Skin of body (tissue), 2 donors: ENCODE data around the gene KRTAP29-1. TPM values are rescaled to one million over a fixed set of nuclear protein-coding genes. Genes with fewer than 3 reads are reported as not detected.
A peak's percentile ranks its signal among the peaks of the same experiment; 100 is the strongest.

Experiments
- DNase-seq: peaks from one replicate; lab custom pipeline; 2025; lab: John Stamatoyannopoulos, UW
- total RNA-seq: library from RNA; depleted of rRNA; stranded (reverse); fragments of >200 nt; gene quantifications from one replicate; pipeline ENCODE4 v1.2.3, GENCODE V29; 2014

KRTAP29-1 gene
- total RNA-seq, 1 donor from 2014 or later: 0.39 TPM

DNA sequence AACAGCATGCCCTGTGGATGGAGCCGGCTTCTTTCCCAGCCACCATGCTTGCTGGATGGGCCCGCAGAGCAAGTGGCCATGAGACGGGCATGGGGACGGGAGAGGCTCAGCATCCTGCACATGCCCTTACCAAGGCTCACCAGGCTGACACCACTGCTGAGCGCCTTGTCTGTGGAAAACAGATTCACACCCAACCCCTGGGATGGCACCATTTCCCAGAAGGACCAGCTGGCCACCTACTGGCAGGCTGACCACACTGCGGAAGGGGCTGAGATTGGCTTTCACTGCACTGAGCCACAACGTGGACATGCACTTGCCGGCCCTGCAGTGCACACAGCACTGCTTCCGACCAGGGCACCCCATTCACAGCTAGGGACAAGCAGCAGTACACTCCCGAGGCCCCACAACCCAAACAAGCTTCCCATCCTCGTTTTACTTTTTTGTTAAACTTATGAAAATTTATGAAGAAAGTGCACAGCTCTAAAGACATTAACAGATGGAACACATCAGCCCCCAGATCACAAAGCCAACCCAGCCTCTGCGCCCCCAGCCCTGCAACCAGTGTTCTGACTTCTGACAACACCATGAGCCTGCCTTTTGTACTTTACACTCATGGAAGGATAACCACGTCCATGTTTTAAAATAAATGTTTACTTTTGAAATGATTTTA lies 26.8 kb upstream of the KRTAP29-1 start:
- DNase-seq: no peak

DNA sequence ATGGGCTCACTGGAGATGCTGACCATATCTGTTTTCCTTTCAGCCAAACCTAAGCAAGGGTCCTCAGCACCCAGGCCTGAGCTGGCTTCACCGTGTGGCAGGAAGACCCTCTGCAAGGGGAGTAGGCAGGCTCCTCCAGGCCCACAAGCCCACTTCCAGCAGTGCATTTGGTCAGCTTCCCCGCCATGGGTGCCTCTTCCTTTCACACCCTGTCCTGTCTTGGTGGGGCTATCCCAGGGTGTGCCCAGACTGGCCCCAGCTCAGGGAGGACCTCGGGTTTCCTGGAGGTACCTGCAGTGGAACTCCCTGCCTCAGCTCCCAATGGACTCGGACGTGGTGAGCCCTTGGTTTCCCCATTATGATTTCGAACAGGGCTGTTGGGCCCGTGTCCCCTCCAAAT lies 25.6 kb upstream of the KRTAP29-1 start:
- DNase-seq: no peak

DNA sequence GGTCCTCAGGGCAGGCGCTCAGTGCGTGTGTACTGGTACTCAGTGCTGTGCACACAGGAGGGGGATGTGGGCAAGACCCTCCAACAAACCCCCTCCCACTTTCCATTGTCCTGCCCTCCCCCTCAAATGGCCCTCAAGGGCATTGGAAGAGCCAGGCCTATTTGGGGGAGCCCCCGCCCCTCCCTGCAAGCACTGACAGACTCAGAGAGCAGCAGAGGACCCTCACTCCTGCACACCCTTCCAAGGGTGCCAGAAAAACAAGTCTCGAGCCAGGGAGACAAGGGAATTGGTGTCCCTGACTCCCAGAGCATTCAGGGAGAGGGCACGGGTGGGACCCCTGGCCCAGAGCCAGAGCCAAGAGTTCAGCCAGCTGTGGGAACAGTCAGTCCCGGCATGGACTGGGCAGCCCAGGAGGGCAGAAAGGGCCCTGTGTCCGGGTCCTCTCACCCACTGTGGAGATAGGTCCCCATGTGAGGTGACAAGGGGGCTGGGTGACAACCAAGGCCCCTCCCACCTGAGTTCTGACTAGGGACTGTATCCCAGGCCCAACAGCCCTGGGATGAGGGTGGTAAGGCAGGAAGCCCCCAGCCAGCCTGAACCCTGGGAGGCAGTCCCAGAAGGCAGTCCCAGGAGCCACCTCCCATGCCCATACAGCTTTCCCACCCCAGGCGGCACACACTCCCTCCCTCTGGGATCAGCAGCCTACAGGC lies 24.9 kb upstream of the KRTAP29-1 start:
- no peak for DNase-seq

DNA sequence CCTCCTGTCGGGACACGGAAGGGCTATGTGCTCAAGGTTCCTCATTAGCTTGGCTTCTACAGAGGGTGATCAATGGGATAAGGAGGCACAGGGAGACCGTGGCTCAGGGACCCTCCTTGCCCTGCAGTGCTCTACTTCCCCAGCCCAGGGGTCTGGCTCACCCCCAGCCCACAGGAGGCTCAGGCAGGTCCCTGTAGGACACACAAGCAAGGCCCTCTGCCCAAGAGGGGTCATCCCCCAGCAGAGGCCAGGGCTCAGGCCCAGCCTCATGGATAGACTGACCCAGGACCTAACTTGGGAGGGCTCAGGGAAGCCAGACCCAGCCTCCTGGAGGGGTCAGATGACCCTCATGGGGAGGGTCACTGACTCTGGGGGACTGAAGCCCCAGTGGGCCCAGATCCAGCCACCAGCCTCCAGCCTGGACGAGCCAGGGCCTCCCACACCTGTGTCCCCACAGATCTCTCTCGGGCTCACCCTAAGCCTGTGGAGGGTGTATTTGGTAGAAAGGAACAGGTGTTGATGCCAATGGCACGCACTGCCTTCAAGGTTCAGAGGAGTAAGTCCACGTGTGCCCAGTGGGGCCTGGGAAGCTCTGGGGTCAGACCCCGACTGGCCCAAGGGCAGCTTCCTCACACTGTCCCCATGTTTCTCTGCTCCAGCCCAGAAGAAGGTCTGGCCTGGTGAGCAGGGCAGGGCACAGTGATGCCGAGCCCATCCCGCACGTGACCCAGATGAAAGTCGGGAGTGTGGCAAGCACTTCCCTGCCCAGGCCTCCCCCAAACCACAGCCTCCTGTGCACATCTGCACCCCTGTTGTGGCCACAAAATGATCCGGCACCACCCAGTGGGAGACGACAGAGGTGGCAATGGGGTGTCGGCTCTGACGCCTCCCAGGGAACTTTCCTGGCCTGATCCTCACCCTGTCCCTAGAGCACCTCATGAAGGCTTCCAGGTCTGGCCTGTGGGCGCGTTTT lies 23.8 kb upstream of the KRTAP29-1 start:
- DNase-seq: no peak

DNA sequence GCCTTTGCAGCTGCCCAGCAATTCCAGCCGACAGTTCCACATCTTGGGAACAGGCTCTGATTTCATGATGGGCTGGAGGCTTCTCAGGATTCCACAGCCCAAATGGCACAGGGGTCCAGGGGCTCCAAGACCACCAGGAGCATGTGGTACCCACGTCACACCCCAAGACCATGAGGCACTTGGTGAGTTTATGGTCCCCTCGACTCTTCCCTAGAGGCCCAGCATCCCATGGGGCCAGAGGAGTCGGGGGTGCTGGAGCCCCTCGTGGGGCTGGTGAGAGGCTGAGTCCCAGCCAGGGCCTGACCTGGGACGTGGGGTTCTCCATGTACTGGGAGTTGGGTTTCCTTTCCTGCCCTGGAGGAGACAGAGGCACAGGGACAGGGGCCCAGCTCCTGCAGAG lies 23.0 kb upstream of the KRTAP29-1 start:
- DNase-seq: no peak

DNA sequence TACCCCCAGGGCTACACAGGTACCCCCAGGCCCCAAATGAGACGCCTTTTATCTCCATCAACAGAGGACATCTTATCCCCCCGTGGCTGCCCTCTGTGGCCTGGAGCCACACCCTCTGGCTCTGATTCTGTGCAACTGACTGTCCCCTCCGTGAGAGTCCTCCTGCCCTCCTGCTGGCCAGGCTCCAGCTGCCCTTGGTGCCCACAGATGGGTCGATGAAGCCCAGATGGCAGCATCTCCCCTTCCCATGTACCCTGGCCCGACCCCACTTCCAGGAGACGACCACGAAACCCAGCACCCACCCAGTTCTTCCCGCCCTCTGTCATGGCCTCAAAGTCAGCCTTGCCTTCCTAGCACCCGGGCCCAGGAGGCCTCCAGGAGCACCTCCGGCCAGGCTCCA lies 22.5 kb upstream of the KRTAP29-1 start:
- DNase-seq: no peak

DNA sequence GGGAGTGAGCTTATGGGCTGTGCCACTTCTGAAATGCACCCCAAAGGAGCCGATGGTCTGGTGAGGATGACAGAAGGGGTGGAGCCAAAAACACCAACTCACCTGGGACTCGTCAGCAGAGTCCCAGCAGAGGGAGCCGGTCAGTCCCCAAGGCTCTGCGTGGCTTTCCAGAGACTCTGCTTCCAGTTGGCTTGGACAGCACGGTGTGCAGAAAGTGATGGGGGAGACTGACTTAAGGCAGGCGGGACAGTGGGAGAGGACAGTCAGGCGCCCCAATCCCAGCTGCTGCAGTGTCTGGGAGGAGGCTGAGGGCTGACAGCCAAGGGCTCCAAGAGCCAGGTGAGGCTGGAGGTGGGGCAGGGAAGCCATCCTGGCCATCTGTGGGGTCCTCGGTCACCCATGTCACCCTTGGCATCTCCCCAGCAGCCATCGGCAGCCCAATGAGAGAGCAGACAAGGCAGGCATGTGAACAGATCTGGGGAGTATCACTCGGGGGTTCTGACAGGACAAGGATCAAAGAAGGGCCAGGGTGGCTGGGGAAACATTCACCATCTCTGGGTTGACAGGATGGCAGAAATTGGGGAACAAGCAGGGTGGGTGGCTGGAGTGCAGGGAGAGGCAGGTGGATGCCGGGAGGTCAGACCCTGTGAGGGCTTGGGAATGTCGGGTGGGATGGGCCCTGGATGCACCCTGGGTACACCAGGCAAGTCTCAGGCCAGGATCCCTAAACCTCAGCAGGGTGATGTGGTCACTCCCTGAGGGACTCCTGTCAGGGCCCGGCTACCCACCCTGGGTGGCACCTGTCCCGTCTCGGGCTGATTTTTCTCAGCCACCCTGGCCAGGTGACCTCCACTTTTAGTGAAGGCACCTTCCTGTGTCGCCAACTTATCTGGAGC lies 21.8 kb upstream of the KRTAP29-1 start:
- DNase-seq: no peak

DNA sequence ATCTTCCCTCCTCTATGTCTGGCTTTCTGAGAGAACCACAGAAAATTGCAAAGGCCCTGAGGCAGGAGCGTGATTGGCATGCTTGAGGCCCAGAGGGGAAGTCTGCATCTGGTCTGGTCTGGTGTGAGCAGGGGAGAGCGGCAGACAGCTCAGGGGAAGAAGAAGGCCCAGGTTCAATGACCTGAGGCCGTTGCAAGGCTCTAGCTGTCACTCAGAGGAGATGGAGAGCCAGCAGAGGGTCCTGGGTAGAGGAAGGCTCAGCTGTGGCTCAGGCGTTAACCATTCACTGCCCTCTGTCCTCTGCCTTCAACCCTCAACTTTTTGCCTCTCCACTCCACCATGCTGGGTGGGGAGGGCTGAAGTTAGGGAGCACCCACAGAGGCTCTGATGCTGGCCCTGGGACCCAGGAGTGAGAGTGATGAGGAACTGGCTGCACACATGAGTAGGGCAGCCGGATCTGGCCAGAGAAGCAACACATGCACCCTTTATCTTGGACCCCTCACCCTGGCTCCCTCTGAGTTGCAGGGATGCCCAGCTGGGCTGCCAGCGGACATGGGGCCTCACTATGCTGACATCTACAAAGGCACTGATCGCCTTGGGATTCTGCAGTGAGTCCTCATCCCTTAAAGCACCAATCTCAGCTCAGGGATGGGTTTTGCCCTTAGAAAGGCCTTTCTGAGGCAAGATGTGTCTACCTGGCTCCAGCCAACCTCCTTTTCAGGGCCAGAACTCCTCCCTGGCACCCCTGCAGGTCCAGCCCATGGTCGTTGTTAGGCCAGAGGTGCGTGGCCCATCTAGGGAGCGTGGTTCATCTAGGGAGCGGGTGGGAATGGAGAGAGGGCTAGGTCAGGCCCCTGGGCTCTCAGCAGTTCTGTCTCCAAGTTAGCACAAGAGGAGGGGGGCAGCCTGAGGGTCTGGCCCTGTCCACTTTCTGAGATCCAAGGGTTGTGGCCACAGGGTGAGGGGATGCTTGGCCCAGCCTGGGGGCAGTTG lies 20.5 kb upstream of the KRTAP29-1 start:
- DNase-seq: no peak

DNA sequence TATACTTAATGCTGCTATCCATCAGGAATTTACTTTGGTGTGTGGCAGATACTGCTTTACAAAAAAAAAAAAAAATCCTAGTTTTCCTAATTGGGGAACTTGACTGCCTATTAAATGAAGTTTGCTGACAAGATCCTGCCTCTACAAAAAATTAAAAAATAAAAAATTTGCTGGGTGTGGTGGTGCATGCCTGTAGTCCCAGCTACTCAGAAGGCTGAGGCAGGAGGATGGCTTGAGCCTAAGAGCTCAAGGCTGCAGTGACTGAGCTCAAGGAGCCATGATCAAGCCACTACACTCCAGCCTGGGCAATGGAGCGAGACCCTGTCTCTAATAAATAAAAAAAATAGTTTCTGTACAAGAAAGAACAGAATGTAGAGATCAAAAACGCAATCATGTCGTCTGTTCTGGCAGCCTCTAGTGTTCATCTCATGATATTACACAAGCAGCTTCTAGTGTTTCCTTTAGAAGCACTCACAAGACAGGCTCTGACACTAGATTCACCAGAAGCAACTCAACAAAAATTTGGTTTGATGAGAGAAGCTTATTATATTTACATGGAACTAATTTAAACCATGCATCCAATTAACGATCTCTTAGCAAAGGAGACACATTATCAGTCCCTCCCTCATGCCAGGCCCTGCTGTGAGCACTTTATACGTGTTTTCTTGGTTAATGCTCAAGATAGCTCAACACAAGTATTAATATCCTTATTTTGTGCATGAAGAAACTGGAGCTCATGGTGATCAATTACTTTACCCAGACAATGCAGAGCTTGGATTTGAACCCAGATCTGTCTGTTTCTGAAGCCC lies 19.6 kb upstream of the KRTAP29-1 start:
- DNase-seq: peak; percentile 16

DNA sequence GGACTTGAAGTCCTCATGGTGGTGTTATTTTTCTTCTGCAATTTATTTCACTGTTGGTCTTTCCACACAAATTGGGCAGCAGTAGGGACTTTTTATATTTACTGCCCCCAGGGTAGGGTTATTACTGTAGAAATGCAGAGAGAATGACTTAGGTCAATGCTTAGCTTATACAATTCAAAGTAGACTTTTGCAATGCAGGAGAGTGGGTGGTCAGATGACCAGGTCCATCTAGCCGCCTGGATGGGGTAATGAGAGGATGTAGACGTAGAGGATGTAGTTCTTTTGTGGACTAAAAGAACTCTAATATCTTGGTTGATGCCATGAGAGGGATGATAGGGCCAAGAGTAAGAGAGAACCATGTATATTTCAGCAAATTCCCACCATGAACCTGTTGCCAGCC lies 15.6 kb upstream of the KRTAP29-1 start:
- DNase-seq: no peak

DNA sequence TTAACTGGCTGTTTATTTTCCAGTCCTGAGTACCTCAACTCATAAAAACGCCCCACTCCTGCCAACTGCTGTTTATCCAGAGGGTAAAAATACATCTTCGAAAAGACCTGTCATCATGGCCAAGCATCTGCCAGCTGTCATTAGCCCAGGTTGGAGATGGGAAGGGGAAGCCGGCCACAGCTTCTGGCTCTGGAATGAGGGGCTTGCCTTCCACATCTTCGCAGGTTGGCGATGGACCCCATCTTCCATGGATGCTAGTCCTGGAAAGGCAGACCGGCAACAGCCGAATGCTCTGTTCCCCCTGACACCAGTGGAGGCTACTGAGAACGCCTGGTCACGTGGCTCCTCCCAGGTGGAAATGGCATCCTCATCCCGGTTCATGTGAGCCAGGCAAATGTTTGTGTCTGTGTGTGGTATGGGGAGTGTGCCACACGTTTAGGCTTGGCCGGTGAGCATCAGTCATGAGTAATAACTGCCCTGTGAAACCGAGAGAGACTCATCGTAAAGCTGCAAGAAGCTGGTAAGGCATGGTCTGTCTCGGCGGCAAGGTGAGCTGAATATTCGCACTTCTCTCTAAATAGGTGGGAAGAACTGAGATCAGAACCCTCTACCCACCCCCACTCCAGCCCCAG lies 13.3 kb upstream of the KRTAP29-1 start:
- no peak for DNase-seq

DNA sequence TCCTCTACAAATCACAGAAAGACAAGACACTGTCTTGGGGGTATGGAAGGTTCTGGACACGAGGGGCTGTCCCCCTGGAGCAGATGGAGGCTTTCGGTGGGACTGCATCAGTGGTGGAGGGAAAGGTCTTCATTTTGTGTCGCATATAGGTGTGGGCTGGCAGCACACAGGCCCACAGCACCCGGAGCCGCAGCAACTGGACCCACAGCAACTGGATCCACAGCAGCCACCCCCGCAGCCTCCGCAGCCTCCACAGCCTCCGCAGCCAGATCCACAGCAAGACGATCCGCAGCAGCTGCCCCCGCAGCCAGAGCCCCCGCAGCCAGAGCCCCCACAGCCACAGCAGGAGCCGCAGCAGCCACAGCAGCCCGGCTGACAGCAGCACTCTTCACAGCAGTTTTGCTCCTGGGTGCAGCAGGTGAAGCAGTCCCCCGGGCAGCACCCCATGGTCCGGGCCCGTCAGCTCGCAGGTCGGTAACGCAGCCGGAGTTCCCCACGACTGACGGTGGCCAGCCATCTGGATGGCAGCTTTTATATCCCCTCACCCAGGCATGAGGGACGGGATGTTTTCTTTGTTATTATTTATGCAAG lies 12.6 kb upstream of the KRTAP29-1 start, which contains the start of gene KRTAP17-1:
TSS of gene KRTAP17-1 (minus strand) at position 507 of the 591 bp plus-strand sequence. CDS start at position 447, 60 bp downstream.
- no peak for DNase-seq

DNA sequence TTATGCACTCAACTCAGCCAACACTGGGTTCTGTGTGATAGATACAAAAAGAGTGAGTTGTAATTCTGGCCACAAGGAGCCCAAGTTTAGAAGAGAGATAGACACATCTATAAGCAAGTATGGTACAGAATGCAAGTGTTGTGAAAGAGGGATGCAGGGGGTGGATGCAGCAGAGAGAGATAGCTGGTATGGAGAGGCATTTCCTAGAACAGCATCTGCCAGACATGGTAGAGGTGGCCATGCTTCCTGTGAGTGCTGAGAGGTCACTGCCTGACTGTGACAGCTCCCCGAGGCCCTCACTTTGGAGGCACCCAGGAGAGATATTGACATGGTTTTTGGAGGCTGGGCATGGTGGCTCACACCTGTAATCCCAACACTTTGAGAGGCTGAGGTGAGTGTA lies 8.5 kb upstream of the KRTAP29-1 start:
- no peak for DNase-seq

DNA sequence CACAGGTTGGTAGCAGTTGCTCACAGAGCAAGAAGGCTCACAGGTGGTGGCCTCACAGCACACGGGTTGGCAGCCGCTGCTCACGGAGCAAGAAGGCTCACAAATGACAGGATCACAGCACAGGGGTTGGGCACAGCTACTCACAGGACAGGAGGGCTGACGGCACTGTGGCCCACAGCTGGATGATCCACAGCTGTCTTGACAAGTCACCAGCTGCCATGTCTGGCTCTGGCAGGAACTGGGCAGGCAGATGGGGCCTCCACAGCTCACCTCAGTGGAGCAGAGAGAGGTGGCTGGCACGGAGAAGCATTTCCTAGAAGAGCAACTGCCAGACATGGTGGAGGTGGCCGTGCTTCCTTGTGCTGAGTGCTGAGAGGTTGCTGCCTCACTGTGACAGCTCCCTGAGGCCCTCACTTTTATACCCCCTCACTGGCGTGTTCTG lies 6.3 kb upstream of the KRTAP29-1 start, which contains the start of gene KRTAP16-1:
TSS of gene KRTAP16-1 (minus strand) at position 392 of the 442 bp plus-strand sequence. CDS start at position 336, 56 bp downstream.
- DNase-seq: no peak

DNA sequence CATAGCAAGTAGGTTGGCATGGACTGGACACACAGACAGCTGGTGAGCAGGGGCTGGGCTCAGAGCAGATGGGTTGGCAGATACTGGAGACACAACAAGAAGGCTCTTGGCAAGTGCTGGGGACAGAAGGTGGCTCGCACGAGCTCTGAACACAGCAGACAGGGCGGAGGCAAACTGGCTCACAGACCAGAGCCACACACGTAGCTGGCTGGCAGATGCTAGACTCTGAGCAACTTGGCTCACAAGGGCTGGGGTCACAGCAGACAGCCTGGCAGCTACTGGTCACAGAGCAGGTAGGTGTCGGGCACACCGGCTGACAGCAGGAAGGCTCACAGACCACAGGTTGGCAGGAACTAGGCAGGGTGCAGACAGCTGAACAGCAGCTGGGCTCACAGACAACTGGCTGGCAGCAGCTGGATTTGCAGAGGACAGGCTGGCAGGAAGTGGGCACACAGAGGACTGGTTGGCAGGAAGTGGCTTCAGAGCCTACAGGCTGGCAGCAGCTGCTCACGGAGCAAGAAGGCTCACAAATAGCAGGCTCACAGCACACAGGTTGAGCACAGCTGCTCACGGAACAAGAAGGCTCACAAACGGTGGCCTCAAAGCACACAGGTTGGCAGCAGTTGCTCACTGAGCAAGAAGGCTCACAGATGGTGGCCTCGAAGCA lies 5.7 kb upstream of the KRTAP29-1 start:
- no peak for DNase-seq

DNA sequence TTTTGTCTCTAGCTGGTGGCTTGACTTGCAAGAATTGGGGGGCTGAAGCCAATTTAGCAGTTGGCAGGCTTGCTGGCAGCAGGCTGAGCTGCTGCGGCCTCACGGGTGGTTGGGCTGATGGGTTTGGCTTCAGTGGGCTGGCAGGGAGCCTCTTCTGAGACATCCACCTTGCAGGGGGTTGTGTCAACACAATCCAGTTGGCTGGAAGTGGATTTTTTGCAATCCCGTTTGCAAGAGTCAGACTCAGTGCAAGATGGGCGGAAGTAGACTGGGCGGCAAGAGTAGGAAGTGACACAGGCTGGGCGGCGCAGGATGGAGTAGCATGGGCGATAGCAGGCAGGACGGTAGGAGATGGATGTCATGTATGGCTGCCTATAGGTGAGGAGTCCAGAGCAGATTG lies 5.0 kb upstream of the KRTAP29-1 start:
- DNase-seq: no peak

DNA sequence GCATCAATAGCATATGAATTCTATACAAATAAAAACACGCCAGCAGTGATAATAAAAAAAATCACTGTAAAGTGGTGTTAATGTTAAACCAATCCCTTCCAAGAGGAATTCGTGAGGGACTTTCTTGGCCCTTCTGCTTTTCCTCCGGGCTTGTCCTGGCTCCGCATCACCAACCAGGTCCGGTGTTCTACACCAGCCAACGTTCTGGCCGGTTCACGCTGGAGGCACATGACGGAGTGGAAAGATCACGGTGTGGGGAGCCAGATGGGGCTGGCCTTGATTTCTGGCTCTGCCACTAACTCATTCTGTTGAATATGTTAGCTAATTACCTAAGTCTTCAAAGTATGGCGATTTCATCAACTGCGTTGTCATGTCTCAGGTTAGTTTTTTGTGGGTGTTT lies 1.4 kb upstream of the KRTAP29-1 start:
- DNase-seq: no peak
